ENCODE data around the gene TMEM121B.

- TF ChIP-seq CTCF (conservative IDR thresholded peaks at IDR 0.05) (no peak), ZFX (IDR thresholded peaks at IDR 0.05) (no peak)
Measured at GRCh38 chr22:17120281-17120680, 879 bp downstream of the TMEM121B start.

Measured in C4-2B (cell line).